Measurements from ENCODE around the gene OPCML.

Gene OPCML

DNA sequence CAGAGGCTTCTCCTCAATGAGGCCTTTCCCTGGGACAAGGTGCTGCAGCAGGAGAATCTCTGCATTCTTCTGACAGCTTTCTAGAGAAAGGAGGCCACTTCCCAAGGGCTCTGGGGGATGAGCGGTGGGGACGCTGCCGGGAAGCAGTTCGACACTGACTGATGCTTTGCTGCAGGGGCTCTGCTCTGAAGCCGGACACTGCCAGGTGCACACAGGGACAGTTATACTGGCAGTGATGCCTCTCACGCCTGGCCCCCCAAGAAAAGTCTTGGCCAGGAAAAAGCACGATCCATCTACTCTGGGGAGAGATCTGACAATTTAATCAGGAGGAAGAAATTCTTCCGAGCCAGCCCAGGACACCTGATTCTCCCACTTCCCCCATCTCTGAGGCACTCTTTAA is 456.9 kb downstream of the OPCML start:
- peaks cover 20% of the 10 kb centered on the region for H3K27me3 Mint-ChIP-seq
- intact Hi-C loops (cut with micrococcal nuclease), result no loop called here
- H3K4me1 Mint-ChIP-seq (ENCODE audit: low read depth), result no peaks in the 10 kb centered on the region
- H3K36me3 Mint-ChIP-seq (ENCODE audit: low read depth), result no peaks in the 10 kb centered on the region
- H3K4me3 Mint-ChIP-seq, result no peak overlapping the region
- no peak overlapping the region for H3K27ac Mint-ChIP-seq
- H3K9me3 Mint-ChIP-seq, result no peaks in the 10 kb centered on the region

DNA sequence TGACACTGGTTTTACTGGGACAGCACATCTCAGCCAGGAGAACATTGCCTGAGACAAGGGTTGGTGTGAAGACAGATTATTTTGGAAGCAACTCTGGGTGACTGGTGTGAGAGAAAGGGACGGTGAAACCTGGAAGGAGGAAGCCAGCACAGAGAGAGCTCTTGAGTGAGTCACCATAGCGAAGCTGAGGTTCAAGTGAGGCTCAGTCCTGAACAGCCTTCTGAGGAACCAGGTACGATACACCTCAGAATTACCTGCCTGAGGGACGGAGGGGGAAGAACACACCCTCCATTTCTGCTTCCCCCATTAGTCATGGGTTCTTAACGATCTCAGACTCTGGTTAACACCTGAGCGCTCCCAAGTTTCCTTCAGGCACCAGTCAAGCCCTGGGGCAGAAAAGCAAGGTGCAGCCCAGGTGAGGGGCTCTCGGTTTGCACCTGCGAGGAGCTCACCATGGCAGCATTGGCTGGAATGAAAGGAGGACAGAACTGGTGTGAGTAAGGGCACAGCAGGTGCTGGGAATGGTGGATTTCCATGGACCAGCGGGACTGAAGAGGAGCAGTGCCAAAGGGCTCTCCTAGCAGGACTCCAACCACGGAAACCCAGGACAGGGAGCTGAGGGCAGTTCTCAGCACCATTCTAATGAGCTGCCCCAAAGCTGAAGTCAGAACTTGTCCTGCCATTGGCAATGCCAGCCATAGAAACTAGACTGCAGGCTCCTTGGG is 459.3 kb downstream of the OPCML start:
- peaks cover 11% of the 10 kb centered on the region for H3K27me3 Mint-ChIP-seq
- H3K4me3 Mint-ChIP-seq, result no peak overlapping the region

DNA sequence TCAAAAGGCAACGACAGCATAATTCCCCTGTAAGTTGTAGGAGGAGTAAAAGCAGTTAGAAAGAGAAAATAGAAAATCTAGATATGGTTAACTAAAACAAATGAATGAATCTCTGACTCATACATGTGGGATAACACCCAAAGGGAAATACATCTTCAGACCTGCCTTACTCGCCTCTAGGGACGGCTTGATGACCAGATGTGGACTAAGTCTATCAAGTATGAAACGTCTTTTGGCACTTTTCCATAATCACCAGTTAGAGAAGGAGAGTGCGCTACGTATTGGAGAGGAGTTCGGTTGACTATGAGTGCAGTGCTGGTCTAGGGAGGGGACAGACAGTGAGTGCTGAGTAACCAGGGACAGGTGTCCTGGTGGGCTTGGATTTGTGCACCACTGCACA is 459.9 kb downstream of the OPCML start:
- Mint-ChIP-seq H3K4me1 (ENCODE audit: low read depth) (no peaks in the 10 kb centered on the region), H3K36me3 (ENCODE audit: low read depth) (no peaks in the 10 kb centered on the region), H3K27ac (no peak overlapping the region), H3K9me3 (no peaks in the 10 kb centered on the region), H3K27me3 (peaks cover 9% of the 10 kb centered on the region), H3K4me3 (no peak overlapping the region)
- intact Hi-C loops (cut with micrococcal nuclease), result no loop called here

More for the DNA sequence above, 459.3 kb downstream of the OPCML start:
- Mint-ChIP-seq H3K9me3 (no peaks in the 10 kb centered on the region), H3K27ac (no peak overlapping the region), H3K4me1 (ENCODE audit: low read depth) (no peaks in the 10 kb centered on the region), H3K36me3 (ENCODE audit: low read depth) (no peaks in the 10 kb centered on the region)
- intact Hi-C loops (cut with micrococcal nuclease), result no loop called here

DNA sequence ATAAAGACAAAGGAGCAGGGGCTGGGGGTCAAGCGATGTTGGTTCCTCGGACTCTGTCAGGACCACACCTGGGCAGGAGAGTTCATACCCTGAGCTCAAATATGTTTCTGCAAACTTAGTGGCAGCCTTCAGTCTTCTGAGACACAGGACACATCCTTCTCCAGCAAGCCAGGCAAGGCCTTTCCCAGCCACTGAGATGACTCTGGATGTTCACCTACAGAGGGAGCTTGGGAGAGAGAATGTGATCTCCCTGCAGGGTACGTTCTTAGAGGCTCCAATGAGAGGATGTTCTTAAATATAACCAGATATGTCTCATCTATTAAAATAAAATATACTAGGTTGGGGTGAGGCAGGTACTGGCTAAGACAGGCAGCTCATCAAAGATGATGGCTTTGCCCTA is 461.5 kb downstream of the OPCML start:
- Mint-ChIP-seq H3K9me3 (no peaks in the 10 kb centered on the region), H3K4me1 (ENCODE audit: low read depth) (no peaks in the 10 kb centered on the region), H3K36me3 (ENCODE audit: low read depth) (no peaks in the 10 kb centered on the region), H3K4me3 (no peak overlapping the region), H3K27ac (no peak overlapping the region), H3K27me3 (peaks cover 10% of the 10 kb centered on the region)
- intact Hi-C loops (cut with micrococcal nuclease), result no loop called here

DNA sequence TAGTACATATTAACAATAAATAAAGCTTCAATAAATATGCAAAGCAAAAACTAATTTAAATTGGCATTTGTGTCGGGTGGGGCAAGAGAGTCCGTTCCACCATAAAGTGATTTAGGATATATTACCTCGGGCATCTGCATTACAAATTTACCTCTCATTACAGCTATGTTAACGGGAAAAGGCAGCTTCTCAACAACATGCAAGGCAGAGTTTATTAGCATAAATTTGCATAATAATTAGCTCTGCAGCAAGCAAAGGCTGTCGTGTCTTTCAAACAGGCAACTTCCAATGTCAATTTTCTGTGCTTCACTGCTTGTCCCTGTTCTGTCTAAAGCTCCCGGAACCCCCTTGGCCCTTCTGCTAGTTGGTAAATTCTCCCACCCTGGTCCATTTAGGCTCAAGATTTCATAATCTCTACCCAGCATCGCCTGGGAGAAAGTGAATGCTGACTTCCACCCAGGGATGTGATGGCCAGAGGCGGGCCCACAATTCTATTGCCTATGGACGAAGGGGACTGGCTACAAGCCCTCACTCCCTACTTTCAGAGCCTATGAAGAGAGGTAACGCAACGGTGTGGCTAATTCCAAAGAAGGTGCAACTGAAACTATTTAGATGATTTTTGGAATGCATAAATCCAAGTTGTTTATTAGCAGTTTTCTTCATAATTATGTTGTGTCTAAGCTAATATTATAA is 462.1 kb downstream of the OPCML start:
- no peak overlapping the region for H3K4me3 Mint-ChIP-seq
- H3K9me3 Mint-ChIP-seq, result no peaks in the 10 kb centered on the region
- H3K36me3 Mint-ChIP-seq (ENCODE audit: low read depth), result no peaks in the 10 kb centered on the region
- H3K27ac Mint-ChIP-seq, result no peak overlapping the region
- peaks cover 14% of the 10 kb centered on the region for H3K27me3 Mint-ChIP-seq
- intact Hi-C loops (cut with micrococcal nuclease), result no loop called here
- no peaks in the 10 kb centered on the region for H3K4me1 Mint-ChIP-seq (ENCODE audit: low read depth)

DNA sequence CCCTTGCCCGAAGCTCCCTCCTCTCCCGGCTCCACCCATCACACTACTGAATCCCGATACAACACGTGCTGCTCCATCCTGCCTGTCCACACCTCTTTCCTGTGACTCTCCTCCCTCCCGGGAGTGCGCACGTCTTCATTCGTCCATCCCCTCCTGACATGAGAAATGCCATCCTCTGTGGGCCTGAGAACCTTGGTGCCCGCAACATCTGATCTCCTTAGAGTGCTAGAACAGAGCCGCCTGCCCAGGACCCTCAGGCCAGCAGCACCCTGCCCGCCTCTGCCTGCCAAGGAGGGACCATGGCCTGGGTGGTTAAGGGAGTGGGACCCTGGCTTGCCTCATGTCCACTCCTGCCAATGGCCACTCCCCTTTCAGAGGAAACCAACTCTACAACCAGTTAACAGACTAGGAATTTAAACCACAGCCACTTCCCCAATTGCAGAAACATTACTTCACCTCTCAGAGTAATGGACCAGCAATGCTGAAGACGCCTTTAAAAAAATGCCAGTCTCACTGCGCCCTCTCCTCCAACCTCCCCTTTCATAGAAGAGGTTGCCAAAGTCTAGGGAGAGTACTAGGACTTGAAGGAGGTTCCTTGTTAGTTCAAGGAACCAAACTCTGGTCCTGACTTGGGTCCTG is 466.3 kb downstream of the OPCML start:
- intact Hi-C loops (cut with micrococcal nuclease), result no loop called here
- Mint-ChIP-seq H3K27me3 (peaks cover 39% of the 10 kb centered on the region), H3K4me3 (no peak overlapping the region)

DNA sequence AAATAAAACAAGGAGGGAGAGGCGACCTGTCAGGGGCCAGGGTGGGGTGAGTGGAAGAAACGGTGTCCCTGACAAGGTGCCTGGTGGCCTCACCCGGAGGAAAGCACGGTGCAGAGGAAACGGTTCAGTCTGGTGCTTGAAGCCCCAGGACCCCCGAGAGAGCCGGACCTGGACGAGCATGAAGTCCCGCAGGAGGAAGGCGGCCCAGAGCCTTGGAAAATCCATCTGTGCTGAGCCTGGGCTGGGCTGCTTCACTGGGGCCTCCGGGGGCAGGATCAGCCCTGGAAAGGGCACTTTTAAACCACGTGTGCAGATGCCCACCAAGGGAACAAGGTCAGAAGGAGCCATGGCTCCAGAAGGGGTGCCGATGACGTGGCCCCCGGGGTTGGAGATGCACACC is 467.3 kb downstream of the OPCML start:
- Mint-ChIP-seq H3K27me3 (peaks cover 36% of the 10 kb centered on the region), H3K27ac (no peak overlapping the region), H3K4me1 (ENCODE audit: low read depth) (no peaks in the 10 kb centered on the region), H3K9me3 (no peaks in the 10 kb centered on the region), H3K4me3 (no peak overlapping the region), H3K36me3 (ENCODE audit: low read depth) (no peaks in the 10 kb centered on the region)
- intact Hi-C loops (cut with micrococcal nuclease), result no loop called here

More for the DNA sequence above, 466.3 kb downstream of the OPCML start:
- Mint-ChIP-seq H3K27ac (no peak overlapping the region), H3K9me3 (no peaks in the 10 kb centered on the region), H3K36me3 (ENCODE audit: low read depth) (no peaks in the 10 kb centered on the region), H3K4me1 (ENCODE audit: low read depth) (no peaks in the 10 kb centered on the region)

DNA sequence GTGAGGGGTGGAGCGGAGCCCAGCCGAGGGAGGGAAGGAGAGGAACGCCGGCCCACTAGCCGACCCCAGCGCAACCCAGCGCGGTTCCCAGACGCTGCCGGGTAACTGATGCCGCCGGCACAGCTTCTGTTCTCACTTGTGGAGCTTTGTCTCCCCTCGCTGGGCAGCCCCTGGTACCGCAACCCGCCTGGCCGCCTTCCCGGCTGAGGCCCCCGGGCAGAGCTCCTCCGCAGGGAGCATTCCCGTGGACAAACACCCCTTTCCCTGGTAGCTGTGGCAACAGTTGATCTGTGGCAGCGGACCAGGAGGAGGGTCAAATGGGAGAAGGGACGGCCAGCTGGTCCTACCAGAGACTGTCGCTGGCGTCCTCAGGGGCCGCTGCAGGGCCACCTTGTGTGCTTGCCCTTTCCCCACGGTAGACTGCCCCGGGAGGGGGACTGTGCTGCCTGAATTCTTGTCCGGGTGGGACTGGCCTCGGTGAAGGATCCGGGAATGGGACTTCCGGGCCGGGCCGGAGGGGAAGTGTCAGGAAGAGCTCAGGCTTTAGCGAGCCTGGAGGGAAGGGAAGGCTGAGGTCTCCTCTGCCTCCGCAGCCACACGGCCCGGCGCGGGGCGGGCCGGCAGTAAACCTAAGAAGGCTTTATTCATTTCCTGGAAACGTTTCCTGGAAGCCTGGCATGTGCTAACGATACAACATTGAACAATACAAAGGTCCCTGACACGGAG is 468.0 kb downstream of the OPCML start:
- Mint-ChIP-seq H3K27me3 (peaks cover 36% of the 10 kb centered on the region), H3K9me3 (no peaks in the 10 kb centered on the region), H3K4me3 (no peak overlapping the region), H3K36me3 (ENCODE audit: low read depth) (no peaks in the 10 kb centered on the region), H3K27ac (no peak overlapping the region), H3K4me1 (ENCODE audit: low read depth) (no peaks in the 10 kb centered on the region)
- intact Hi-C loops (cut with micrococcal nuclease), result no loop called here

DNA sequence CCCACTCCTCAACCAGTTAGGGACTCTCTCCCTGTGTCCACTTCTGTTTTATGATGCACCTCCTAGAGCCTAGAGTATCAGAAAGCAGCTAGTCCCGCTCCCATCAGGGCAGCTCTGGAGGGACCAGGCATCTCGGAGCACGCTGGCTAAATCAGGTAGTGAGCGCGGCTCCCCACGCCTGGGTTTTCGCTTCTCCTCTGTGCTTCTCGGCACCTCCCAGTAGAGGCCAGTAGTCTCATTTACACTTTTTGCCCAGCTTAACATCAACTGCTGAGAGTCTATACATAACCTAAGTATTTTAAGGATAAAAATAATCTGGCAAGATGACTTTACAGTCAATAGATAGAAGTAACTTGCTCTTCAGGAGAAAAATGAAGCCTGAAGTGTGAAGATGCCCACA is 473.8 kb downstream of the OPCML start:
- intact Hi-C loops (cut with micrococcal nuclease), result no loop called here

DNA sequence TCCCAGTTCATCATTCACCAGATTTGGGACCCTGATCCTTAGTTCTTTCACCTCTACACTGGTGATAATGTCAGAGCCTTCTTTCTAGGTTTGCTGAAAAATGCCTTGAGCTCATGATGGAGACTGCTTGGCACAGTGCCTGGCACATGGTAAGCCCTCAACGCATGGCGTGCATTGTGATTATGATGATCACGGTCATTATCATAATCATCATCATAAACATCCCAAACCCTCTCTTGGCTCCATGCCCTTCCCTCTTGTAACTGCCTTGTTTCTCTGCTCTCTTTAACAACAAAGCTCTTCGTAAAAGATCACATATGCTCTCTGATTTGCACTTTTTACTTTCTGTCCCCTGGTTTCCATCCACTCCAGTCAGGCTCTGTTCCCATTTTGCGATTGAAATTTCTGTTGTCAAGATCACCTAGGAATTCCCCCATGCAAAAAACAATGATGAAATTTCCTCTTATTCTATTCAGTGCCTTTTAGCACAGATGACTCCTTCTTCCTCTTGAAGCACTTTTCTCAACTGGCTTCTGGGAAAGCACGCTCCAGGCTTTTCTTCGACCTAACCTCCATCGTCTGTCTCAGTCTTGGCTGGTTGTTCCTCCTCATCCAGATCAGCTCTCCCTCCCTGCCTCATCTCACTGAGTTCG is 479.1 kb downstream of the OPCML start:
- Mint-ChIP-seq H3K4me1 (ENCODE audit: low read depth) (no peaks in the 10 kb centered on the region), H3K9me3 (no peaks in the 10 kb centered on the region), H3K27me3 (peaks cover 2% of the 10 kb centered on the region), H3K27ac (no peak overlapping the region), H3K4me3 (no peak overlapping the region), H3K36me3 (ENCODE audit: low read depth) (no peaks in the 10 kb centered on the region)
- intact Hi-C loops (cut with micrococcal nuclease), result no loop called here

More for the DNA sequence above, 473.8 kb downstream of the OPCML start:
- no peak overlapping the region for H3K27ac Mint-ChIP-seq
- peaks cover 15% of the 10 kb centered on the region for H3K27me3 Mint-ChIP-seq
- no peaks in the 10 kb centered on the region for H3K4me1 Mint-ChIP-seq (ENCODE audit: low read depth)
- no peaks in the 10 kb centered on the region for H3K9me3 Mint-ChIP-seq
- H3K36me3 Mint-ChIP-seq (ENCODE audit: low read depth), result no peaks in the 10 kb centered on the region
- H3K4me3 Mint-ChIP-seq, result no peak overlapping the region

DNA sequence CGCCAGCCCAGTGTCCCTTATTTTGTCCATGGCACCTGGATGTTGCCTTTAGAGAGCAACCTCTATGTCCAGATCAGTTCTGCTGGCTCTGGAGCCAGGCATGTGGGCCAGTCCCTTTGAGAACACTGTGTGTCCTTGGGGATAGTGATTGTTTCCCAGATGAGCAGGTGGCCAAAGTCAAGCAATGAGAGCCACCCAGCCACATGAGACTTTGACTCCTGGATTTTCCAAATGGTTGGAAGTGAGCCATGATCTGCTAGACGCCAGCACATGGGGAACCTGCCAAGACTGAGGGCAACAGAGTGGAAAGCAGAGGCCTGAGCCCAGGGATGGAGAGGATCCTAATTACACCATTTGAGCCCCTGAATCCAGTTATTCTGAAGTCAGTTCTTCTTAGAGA is 479.8 kb downstream of the OPCML start:
- no peak overlapping the region for H3K4me3 Mint-ChIP-seq
- H3K9me3 Mint-ChIP-seq, result no peaks in the 10 kb centered on the region
- no peak overlapping the region for H3K27ac Mint-ChIP-seq

DNA sequence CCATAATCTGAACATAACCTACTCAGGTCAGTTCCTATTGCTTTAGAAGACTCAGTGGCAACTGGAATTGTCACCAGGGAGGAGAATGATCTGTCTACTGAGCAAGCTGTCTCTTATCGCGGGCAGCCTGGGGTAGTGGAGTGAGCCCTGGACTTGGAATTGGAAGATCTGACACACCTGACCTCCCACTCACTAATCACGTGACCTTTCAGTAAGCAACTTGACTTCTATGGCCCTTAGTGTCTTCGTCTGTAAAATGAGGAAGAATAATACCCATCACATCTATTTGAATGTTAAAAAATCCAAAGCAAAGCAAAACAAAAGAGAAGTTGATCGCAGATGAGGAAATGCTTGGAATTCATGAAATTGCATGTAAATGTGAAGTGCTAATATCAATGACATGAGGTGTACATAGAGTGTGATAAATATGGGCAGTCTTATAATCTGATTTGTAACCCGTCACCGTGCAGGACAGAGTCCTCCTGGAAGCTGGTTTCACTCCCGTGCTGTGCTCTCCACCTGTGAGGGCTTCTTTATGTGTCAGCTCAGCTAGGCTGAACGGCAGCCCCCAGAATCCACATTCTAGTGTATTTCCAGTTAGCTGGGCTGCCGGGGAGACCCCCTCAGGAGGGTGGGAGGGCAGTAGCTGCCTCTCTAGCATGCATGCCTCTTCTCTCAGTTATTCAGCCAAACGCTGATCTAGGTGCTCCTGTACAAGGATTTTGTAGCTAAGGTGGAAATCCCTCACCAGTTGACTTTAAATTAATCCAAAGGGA is 482.9 kb downstream of the OPCML start:
- no peak overlapping the region for H3K27ac Mint-ChIP-seq
- no peaks in the 10 kb centered on the region for H3K9me3 Mint-ChIP-seq
- H3K4me1 Mint-ChIP-seq (ENCODE audit: low read depth), result no peaks in the 10 kb centered on the region
- H3K27me3 Mint-ChIP-seq, result no peaks in the 10 kb centered on the region
- no peaks in the 10 kb centered on the region for H3K36me3 Mint-ChIP-seq (ENCODE audit: low read depth)
- no peak overlapping the region for H3K4me3 Mint-ChIP-seq
- intact Hi-C loops (cut with micrococcal nuclease), result no loop called here

More for the DNA sequence above, 479.8 kb downstream of the OPCML start:
- H3K27me3 Mint-ChIP-seq, result no peaks in the 10 kb centered on the region
- intact Hi-C loops (cut with micrococcal nuclease), result no loop called here
- no peaks in the 10 kb centered on the region for H3K4me1 Mint-ChIP-seq (ENCODE audit: low read depth)
- H3K36me3 Mint-ChIP-seq (ENCODE audit: low read depth), result no peaks in the 10 kb centered on the region

DNA sequence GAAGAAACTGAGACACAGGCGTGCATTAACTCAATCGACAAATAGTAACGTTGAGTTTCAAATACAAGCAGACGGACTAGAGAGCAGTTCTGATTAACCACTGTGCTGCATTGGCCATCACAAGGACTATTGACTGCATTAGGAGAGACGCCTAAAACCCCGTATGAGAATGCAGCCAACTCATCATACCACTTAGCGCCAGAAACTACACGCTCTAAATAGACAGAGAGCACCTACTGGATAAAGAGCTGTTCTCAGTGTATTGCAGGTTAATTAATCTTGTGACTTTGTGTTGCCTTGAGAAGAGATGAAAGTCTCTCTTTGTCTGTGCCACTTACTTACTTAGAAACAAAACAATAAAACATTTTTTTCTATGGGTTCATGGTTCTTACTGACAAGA is 484.0 kb downstream of the OPCML start:
- no peaks in the 10 kb centered on the region for H3K36me3 Mint-ChIP-seq (ENCODE audit: low read depth)
- no peak overlapping the region for H3K4me3 Mint-ChIP-seq
- H3K27me3 Mint-ChIP-seq, result no peaks in the 10 kb centered on the region
- intact Hi-C loops (cut with micrococcal nuclease), result no loop called here
- H3K27ac Mint-ChIP-seq, result no peak overlapping the region
- H3K9me3 Mint-ChIP-seq, result no peaks in the 10 kb centered on the region
- no peaks in the 10 kb centered on the region for H3K4me1 Mint-ChIP-seq (ENCODE audit: low read depth)

Measured in dendritic cell treated with granulocyte-macrophage colony-stimulating factor and Interleukin-4, amounts not matched to agents 40 ng/mL and 50 ng/mL, for 4 days (primary cell).